ENCODE results near the gene DRAM2.

Gene DRAM2

GRCh38 chr1:111162488-111162880 is 22.6 kb upstream of the DRAM2 start:
- Histone ChIP-seq H3K4me3 (replicated peaks; ENCODE audit: low read depth, low read length) (no peak overlapping the region), H3K36me3 (ENCODE audit: control insufficient read depth, insufficient read depth, low read length) (peaks cover 5% of the 10 kb centered on the region), H3K27me3 (replicated peaks; ENCODE audit: control insufficient read depth, insufficient read depth, low read length) (no peaks in the 10 kb centered on the region)
- TF ChIP-seq CTCF (IDR thresholded peaks at IDR 0.05; ENCODE audit: insufficient read depth, low read length, poor library complexity, severe bottlenecking), result no peak
- no peak for DNase-seq (ENCODE audit: extremely low read depth, insufficient read length)

GRCh38 chr1:111161843-111162487 is 22.1 kb upstream of the DRAM2 start:
- Histone ChIP-seq H3K4me3 (replicated peaks; ENCODE audit: low read depth, low read length) (no peak overlapping the region), H3K36me3 (ENCODE audit: control insufficient read depth, insufficient read depth, low read length) (peaks cover 5% of the 10 kb centered on the region), H3K27me3 (replicated peaks; ENCODE audit: control insufficient read depth, insufficient read depth, low read length) (no peaks in the 10 kb centered on the region)
- no peak for TF ChIP-seq CTCF (IDR thresholded peaks at IDR 0.05; ENCODE audit: insufficient read depth, low read length, poor library complexity, severe bottlenecking)
- no peak for DNase-seq (ENCODE audit: extremely low read depth, insufficient read length)

- no peaks in the 10 kb centered on the region for H3K27me3 ChIP-seq (replicated peaks; ENCODE audit: control insufficient read depth, insufficient read depth, low read length)
- H3K4me3 ChIP-seq (replicated peaks; ENCODE audit: low read depth, low read length), result no peak overlapping the region
- H3K36me3 ChIP-seq (ENCODE audit: control insufficient read depth, insufficient read depth, low read length), result peaks cover 7% of the 10 kb centered on the region
- DNase-seq (ENCODE audit: extremely low read depth, insufficient read length), result no peak
- TF ChIP-seq CTCF (IDR thresholded peaks at IDR 0.05; ENCODE audit: insufficient read depth, low read length, poor library complexity, severe bottlenecking), result no peak
Measured at GRCh38 chr1:111157431-111157830, 17.5 kb upstream of the DRAM2 start.

GRCh38 chr1:111154021-111154999 is 14.4 kb upstream of the DRAM2 start:
- no peak for TF ChIP-seq CTCF (IDR thresholded peaks at IDR 0.05; ENCODE audit: insufficient read depth, low read length, poor library complexity, severe bottlenecking)
- DNase-seq (ENCODE audit: extremely low read depth, insufficient read length), result no peak
- no peak overlapping the region for H3K4me3 ChIP-seq (replicated peaks; ENCODE audit: low read depth, low read length)
- H3K36me3 ChIP-seq (ENCODE audit: control insufficient read depth, insufficient read depth, low read length), result peaks cover 2% of the 10 kb centered on the region
- H3K27me3 ChIP-seq (replicated peaks; ENCODE audit: control insufficient read depth, insufficient read depth, low read length), result no peaks in the 10 kb centered on the region

- H3K36me3 ChIP-seq (ENCODE audit: control insufficient read depth, insufficient read depth, low read length), result peaks cover 3% of the 10 kb centered on the region
- no peak overlapping the region for H3K4me3 ChIP-seq (replicated peaks; ENCODE audit: low read depth, low read length)
- no peak for TF ChIP-seq CTCF (IDR thresholded peaks at IDR 0.05; ENCODE audit: insufficient read depth, low read length, poor library complexity, severe bottlenecking)
- no peaks in the 10 kb centered on the region for H3K27me3 ChIP-seq (replicated peaks; ENCODE audit: control insufficient read depth, insufficient read depth, low read length)
- no peak for DNase-seq (ENCODE audit: extremely low read depth, insufficient read length)
Measured at GRCh38 chr1:111151838-111152237, 11.9 kb upstream of the DRAM2 start.
